PC-3 (cell line): ENCODE data around the gene SLC38A10.

Experiments used
- EZH2phosphoT487 ChIP-seq: fragments of 300-600 bp; sonication (generic); IDR thresholded peaks from 2 replicates; pipeline ENCODE4 v1.6.1; 2018; ENCODE audit warnings: mild to moderate bottlenecking, antibody characterized with exemption, low read length, borderline replicate concordance
- TF ChIP-seq, protein P1 (sequence below): fragments of 300-600 bp; sonication (generic); conservative IDR thresholded peaks from 2 replicates; pipeline ENCODE4 v1.5.1; 2017; ENCODE audit warnings: antibody characterized with exemption, low read depth, mild to moderate bottlenecking, low read length

DNA sequence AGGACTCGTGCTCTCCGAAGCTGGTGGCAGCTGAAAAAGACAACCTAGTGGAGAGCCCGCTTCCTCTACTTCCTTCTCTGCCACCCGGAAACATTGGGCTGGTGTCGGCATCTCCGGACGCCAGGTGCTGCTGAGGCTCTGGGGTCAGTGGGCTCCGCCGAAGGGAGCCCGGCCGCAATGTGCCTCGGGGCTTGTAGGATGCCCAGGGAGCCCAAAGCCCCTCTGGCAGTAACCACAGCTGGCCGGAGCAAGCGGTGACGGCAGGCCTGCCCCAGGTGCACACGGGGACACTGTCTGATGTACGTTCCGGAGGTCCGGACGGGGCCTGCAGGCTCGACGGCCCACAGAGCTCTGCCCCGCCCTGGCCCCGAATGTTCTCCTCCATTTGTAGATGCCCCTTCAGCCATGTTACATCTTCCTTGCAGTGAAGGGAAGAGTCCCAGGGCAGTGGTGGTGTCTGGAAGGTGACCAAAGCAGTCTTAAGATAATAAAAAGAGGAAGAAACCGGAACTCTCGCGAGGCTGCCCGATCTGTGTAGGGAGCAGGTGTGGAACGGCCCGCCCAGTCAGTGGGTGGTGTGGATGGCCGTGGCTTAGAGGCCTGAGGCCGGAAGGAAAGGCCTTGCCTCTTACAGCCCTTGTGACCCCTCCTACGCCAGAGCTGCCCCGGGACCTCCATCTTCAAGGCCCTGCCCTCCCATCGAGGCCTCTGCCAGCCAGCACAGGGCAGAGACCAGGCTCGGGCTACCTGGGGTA lies 33.3 kb downstream of the SLC38A10 start:
- TF ChIP-seq, protein P1, sequence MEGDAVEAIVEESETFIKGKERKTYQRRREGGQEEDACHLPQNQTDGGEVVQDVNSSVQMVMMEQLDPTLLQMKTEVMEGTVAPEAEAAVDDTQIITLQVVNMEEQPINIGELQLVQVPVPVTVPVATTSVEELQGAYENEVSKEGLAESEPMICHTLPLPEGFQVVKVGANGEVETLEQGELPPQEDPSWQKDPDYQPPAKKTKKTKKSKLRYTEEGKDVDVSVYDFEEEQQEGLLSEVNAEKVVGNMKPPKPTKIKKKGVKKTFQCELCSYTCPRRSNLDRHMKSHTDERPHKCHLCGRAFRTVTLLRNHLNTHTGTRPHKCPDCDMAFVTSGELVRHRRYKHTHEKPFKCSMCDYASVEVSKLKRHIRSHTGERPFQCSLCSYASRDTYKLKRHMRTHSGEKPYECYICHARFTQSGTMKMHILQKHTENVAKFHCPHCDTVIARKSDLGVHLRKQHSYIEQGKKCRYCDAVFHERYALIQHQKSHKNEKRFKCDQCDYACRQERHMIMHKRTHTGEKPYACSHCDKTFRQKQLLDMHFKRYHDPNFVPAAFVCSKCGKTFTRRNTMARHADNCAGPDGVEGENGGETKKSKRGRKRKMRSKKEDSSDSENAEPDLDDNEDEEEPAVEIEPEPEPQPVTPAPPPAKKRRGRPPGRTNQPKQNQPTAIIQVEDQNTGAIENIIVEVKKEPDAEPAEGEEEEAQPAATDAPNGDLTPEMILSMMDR: no peak
- no peak for TF ChIP-seq EZH2phosphoT487
